ENCODE results near the gene GCFC2.
A peak's percentile ranks its signal among the peaks of the same experiment; 100 is the strongest.
"Not testable (repeated sequence)": the region's sequence is repeated elsewhere in the genome, so short reads cannot be mapped to it uniquely, and the experiment has no call there.

GCFC2 gene

DNA sequence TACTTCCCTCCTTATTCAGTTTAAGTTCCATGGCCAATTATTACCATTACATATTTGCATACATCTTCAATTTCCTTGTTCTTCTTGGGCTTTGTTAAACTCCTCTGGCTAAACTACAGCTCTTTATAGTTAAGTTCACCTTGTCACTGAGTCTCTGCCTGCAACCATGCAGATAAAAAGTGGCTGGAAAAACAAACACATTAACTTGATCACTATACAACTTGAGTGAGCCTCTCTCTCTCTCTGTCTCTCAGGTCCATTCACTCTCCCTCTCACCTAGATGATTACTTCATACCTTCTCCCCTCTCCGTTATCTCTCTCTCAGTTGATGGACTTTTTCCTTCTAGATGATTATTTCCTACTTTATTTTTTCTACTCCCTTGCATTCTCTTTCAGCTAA is 30.3 kb downstream of the GCFC2 start:
- no peak for DNase-seq (ENCODE audit: low read depth, low spot score)

GRCh38 chr2:75679556-75679955 is 31.2 kb downstream of the GCFC2 start:
- no peak for DNase-seq (ENCODE audit: low read depth, low spot score)

DNA sequence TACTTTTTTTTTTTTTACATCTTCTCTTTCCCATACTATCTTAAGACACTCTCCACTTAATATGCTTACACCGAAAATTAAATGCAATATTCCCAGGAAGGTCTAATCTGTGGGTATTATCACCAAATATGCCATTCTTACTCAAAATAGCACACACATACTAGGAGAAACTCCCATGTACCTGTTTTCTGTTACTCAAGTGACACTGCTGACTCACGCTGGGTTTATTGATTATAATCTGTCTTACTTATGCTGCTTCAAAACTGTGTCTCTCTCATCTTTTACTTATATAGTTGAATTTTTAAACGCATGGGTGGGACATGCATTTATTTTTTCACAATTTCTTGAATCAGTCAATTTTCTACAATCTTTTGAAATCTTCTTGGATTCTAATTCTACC is 34.3 kb downstream of the GCFC2 start:
- no peak for DNase-seq (ENCODE audit: low read depth, low spot score)

DNA sequence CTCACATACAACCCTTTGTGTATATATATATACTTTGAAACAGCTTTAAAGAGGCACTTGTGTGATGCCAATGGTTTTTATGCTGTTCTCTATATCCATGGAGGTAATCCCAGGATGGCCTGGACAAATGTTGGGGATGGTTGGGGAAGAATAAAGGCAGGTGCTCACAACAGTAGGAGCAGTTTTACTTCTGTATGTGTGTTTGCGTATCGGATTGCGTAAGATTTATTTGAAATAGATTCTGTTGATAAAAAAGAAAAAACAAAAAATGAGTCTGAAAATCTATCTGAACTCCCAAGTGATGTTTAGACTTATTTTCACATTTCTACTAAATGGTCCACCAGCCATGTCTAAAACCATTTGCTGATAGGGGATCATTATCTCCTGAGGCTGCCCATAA is 34.8 kb downstream of the GCFC2 start:
- DNase-seq (ENCODE audit: low read depth, low spot score), result no peak

DNA sequence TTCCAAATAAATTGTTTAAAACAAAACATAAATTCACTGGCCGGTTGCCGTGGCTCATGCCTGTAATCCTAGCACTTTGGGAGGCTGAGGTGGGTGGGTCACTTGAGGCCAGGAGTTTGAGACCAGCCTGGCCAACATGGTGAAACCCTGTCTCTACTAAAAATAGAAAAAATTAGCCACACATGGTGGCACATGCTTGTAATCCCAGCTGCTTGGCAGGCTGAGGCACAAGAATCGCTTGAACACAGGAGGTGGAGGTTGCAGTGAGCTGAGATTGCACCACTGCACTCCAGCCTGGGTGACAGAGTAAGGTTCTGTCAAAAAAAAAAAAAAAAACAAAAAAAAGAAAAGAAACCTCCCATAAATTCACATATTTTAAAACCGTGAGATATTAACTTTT is 35.3 kb downstream of the GCFC2 start:
- DNase-seq (ENCODE audit: low read depth, low spot score), result not testable (repeated sequence)

DNA sequence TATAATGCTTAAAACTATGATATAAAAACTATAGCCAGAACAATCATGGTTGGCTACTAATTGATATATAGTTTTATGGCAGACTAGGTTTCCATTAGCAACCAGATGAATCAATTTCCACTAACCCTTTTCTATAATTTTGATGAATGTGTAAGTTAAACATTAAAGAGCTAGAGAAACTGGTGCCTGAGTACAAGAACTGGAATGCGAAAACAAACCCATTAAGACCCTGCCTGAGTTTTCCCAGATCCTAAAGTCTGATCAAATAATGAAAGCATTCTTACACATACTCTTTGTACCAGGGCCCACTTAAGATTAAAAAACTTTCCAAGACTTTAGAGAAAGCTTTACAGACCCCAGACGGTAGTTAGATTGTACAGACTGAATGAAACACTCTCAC is 42.8 kb downstream of the GCFC2 start:
- DNase-seq (ENCODE audit: low read depth, low spot score), result no peak

- no peak for DNase-seq (ENCODE audit: low read depth, low spot score)
Observed at GRCh38 chr2:75666911-75667310, 43.8 kb downstream of the GCFC2 start.

DNA sequence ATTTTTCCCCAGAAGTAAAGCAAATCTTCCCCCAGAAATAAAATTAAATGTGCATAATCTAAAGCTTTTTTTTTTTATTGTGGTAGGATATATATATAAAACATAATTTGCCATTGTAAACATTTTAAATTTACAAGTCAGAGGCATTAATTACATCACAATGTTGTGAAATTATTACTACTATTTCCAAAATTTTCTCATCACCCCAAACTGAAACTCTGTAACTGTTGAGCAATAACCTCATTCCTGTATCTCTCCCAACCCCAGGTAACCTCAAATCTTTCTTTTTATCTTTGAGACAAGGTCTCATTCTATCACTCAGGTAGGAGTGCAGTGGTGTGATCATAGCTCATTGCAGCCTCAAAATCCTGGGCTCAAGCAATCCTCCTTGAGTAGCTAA is 52.9 kb downstream of the GCFC2 start:
- DNase-seq (ENCODE audit: low read depth, low spot score), result no peak

- DNase-seq (ENCODE audit: low read depth, low spot score), result no peak
Observed at GRCh38 chr2:75656563-75656962, 54.2 kb downstream of the GCFC2 start.

- no peak for DNase-seq (ENCODE audit: low read depth, low spot score)
Observed at GRCh38 chr2:75655861-75656260, 54.9 kb downstream of the GCFC2 start.

GRCh38 chr2:75654012-75654411 is 56.7 kb downstream of the GCFC2 start:
- DNase-seq (ENCODE audit: low read depth, low spot score), result no peak

DNA sequence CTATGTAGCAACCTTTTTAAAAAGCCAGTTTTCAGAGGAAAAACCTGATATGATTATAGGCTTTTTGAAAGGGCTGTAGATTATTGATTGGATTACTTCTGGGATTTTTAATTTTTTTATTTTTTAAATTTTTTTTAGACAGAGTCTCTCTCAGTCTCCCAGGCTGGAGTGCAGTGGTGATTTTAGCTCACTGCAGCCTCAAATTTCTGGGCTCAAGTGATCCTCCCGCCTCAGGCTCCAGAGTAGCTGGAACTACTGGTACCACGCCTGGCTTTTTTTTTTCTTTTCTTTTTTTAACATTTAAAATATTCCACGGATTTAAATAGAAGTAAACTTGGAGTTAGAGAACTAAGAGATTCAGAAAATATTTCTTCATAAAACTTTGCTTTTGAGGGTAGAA is 62.9 kb downstream of the GCFC2 start:
- no peak for DNase-seq (ENCODE audit: low read depth, low spot score)

DNA sequence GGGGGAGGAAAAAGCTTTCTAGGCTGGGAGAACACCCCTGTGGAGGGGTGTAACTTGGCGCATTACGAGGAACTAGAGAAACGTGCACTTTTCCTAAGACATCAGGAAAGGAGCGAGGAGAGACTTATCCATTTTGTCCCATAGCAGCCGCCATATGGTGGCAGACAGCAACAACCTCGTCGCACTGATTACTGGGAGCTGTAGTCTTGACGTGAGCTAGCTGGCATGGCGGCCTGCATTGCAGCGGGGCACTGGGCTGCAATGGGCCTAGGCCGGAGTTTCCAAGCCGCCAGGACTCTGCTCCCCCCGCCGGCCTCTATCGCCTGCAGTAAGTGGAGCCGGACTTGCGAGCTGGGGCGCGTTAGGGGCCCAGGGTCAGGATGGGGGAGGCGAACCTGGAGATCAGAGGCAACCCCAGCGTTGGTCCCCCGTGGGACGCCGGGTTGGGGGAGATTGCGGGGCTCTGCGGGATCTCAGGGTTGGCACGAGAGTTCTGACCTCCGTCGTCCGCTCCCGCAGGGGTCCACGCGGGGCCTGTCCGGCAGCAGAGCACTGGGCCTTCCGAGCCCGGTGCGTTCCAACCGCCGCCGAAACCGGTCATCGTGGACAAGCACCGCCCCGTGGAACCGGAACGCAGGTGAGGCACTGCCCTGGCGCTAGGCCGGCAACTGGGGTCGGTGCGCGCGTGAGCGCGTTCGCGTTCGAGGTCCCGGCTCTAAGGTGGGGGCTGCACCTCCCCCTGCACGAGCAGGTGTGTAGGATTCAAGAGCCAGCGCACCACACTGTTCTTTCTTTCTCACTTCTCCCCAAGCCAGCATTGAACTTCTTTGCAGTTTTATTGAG is 63.9 kb downstream of the GCFC2 start, which contains the start of gene MRPL19:
MRPL19 (plus strand) TSS at position 201 of the 843 bp plus-strand sequence; CDS start at position 226, 25 bp downstream.
- DNase-seq (ENCODE audit: low read depth, low spot score), result peak; percentile 90

DNA sequence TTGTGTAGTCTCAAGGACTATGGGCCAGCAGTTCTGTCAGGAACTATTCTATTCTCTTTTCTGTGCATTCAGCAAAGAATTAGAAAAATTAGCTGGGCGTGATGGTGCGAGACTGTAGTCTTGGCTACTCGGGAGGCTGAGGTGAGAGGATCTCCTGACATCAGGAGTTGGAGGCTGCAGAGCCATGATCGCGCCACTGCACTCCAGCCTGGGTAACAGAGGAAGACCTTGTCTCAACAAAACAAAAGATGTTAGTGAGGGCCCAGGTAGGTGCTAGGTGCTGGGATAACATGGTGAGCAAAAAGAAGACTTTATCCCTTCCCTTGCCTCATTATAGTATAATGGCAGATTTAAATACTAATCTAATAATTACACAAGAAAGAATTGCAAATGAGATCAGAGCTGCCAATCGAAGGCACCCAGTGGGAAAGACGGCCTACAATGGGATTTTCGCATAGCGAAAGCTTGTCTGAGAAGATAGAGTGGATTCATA is 64.6 kb downstream of the GCFC2 start:
- DNase-seq (ENCODE audit: low read depth, low spot score), result no peak

DNA sequence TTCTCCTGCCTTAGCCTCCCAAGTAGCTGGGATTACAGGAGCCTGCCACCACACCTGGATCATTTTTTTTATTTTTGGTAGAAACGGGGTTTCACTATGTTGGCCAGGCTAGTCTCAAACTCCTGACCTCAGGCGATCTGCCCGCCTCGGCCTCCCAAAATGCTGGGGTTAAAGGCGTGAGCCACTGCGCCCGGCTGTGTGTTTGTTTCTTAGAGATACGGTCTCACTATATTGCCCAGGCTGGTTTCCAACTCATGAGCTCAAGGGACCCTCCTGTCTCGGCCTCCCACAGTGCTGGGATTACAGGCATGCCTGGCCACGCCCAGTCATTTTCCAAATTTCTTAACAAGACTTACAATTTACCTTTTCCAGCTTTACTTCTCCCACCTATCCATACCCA is 65.1 kb downstream of the GCFC2 start:
- DNase-seq (ENCODE audit: low read depth, low spot score), result no peak

GRCh38 chr2:75643980-75644379 is 66.7 kb downstream of the GCFC2 start:
- DNase-seq (ENCODE audit: low read depth, low spot score), result no peak

- DNase-seq (ENCODE audit: low read depth, low spot score), result no peak
Observed at GRCh38 chr2:75641587-75641986, 69.1 kb downstream of the GCFC2 start.

GRCh38 chr2:75640621-75641121 is 70.0 kb downstream of the GCFC2 start:
- DNase-seq (ENCODE audit: low read depth, low spot score), result no peak

- DNase-seq (ENCODE audit: low read depth, low spot score), result no peak
Observed at GRCh38 chr2:75637568-75637967, 73.1 kb downstream of the GCFC2 start.

DNA sequence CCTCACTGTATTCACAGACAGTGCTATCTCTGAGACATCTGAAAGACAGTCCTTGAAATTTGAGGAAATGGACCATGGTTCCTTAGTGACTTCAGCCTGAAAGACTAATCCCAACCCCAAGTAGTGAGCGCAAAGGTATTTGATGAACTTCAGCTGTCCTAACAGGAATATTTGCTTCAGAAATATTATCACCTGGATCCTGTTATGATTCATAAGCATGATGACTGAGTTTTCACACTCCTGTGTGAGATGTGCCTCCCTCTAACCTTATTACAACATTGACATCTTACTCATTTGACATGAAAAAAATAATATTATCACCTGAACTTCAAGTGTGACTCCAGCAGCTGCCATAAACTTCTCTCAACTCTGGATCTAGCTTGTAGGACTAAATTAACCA is 75.8 kb downstream of the GCFC2 start:
- no peak for DNase-seq (ENCODE audit: low read depth, low spot score)

DNA sequence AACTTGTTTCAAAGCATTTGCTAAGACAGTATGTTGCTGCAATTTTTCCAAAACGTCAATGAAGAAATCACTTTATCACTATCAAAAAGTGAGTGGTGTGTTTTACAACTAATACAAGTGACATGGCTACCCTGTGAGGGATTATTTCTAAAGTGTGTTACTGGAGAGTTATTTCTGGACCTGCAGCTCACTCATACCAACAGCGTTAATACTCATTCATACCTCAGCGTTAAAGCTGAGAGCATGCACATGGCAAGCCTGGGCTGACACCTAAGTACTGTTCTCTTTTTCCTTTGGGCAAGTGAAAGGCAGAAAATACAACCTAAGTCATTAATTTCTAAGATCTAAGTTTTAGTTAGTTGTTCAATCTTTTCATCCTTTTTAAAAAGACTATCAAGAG is 77.1 kb downstream of the GCFC2 start:
- DNase-seq (ENCODE audit: low read depth, low spot score), result no peak

- no peak for DNase-seq (ENCODE audit: low read depth, low spot score)
Observed at GRCh38 chr2:75632813-75633212, 77.9 kb downstream of the GCFC2 start.

DNA sequence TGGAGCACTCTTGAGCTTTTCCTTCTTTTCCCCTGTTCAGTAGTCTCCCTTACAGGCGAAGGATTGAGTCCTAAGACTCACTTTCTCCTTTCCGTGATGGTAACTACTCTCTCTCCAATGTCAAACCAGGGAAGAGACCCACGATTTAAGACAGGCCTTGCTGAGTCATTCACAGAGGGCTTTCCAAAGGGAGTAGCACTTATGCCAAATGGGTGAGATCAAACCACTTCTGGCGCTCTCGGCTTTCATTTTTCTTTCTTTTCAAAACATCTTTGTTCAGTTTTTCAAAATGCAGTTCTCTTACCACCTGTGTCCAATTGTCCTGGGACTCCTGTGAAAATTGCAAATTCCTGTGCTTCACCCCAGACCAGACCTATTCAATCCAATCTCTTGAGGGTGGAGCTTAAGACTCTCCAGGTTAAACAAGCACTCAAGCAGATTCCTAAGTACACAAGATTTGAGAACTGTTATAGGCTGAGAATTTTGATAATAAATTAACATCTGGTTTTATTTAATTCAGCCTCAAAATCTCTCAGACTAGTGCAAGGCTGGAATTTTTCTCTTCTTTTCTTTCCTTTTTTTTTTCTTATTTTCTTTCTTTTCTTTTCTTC is 78.5 kb downstream of the GCFC2 start:
- DNase-seq (ENCODE audit: low read depth, low spot score), result no peak
